Tongue (tissue), 2 donors: ENCODE results near the gene MAG. TPM values are rescaled to one million over a fixed set of nuclear protein-coding genes. Genes with fewer than 3 reads are reported as not detected.
A peak's percentile ranks its signal among the peaks of the same experiment; 100 is the strongest.

Source experiments
- DNase-seq: peaks from one replicate; pipeline ENCODE4 v3.0.0-alpha.2; 2015
- total RNA-seq: library from RNA; depleted of rRNA; stranded (reverse); fragments of >200 nt; gene quantifications from one replicate; pipeline ENCODE4 v1.2.3, GENCODE V29; 2014

Gene MAG
- total RNA-seq, 1 donor from 2014 or later, result 2.3 TPM

GRCh38 chr19:35265126-35265899 lies 26.6 kb upstream of the MAG start:
- no peak for DNase-seq

- DNase-seq, result no peak
Observed at GRCh38 chr19:35265900-35266519, 26.0 kb upstream of the MAG start.

GRCh38 chr19:35266520-35267352 lies 25.2 kb upstream of the MAG start:
- no peak for DNase-seq

GRCh38 chr19:35267353-35267817 lies 24.6 kb upstream of the MAG start:
- peak; percentile 69 for DNase-seq

GRCh38 chr19:35267818-35268535 lies 24.0 kb upstream of the MAG start:
- DNase-seq, result peak; percentile 91

- peak; percentile 86 for DNase-seq
Observed at GRCh38 chr19:35268536-35269437, 23.2 kb upstream of the MAG start, which contains the start of gene USF2. USF2 (plus strand) TSS chr19:35268962; CDS start chr19:35269102, 140 bp downstream.

GRCh38 chr19:35269438-35270117 lies 22.4 kb upstream of the MAG start:
- DNase-seq, result peak; percentile 93

GRCh38 chr19:35270381-35270811 lies 21.6 kb upstream of the MAG start:
- DNase-seq, result no peak

GRCh38 chr19:35271546-35271945 lies 20.4 kb upstream of the MAG start:
- no peak for DNase-seq

- no peak for DNase-seq
Observed at GRCh38 chr19:35272122-35272719, 19.7 kb upstream of the MAG start.

GRCh38 chr19:35272954-35273649 lies 18.9 kb upstream of the MAG start:
- DNase-seq, result no peak

- DNase-seq, result no peak
Observed at GRCh38 chr19:35273686-35274259, 18.2 kb upstream of the MAG start.

- DNase-seq, result no peak
Observed at GRCh38 chr19:35274323-35274722, 17.6 kb upstream of the MAG start.

- no peak for DNase-seq
Observed at GRCh38 chr19:35276706-35277281, 15.2 kb upstream of the MAG start.

- no peak for DNase-seq
Observed at GRCh38 chr19:35278578-35279284, 13.2 kb upstream of the MAG start.

- no peak for DNase-seq
Observed at GRCh38 chr19:35279374-35279773, 12.6 kb upstream of the MAG start.

GRCh38 chr19:35279985-35280821 lies 11.8 kb upstream of the MAG start:
- no peak for DNase-seq
